Measurements from ENCODE around the gene ZNF628. TPM values are rescaled to one million over a fixed set of nuclear protein-coding genes. Genes with fewer than 3 reads are reported as not detected.
"Not testable (repeated sequence)": the region's sequence is repeated elsewhere in the genome, so short reads cannot be mapped to it uniquely, and the experiment has no call there.

ZNF628 gene
- total RNA-seq, 4 donors from 2014 or later, result 7.4 to 22.3 (median 14.1) TPM

- no peak for ATAC-seq
- Histone ChIP-seq H3K9me3 (no peaks in the 10 kb centered on the region), H3K4me3 (no peak overlapping the region), H3K27me3 (peaks cover 58 to 73% (median 60%) of the 10 kb centered on the region in 3 donors), H3K36me3 (no peaks in the 10 kb centered on the region), H3K27ac (no peak overlapping the region), H3K4me1 (no peaks in the 10 kb centered on the region)
- intact Hi-C loops (cut with DNase I; ENCODE audit: low total_unique reads) (no loop called here), in situ Hi-C loops (cut with MboI; ENCODE audit: low sequenced_read_pairs in 4 of 4) (no loop called here)
- no peak for DNase-seq
- TF ChIP-seq POLR2A (IDR thresholded peaks at IDR 0.05) (no peak), CTCF (IDR thresholded peaks at IDR 0.05 in 4 of 5, conservative IDR thresholded peaks at IDR 0.05 in 1 of 5) (no peak)
Measured at GRCh38 chr19:55446060-55446459, 30.4 kb upstream of the ZNF628 start.

- no peak for ATAC-seq
Measured at GRCh38 chr19:55447421-55448174, 28.8 kb upstream of the ZNF628 start.

GRCh38 chr19:55448175-55448490 is 28.3 kb upstream of the ZNF628 start:
- H3K9me3 ChIP-seq; ATAC-seq; H3K4me3 ChIP-seq; in situ Hi-C loops (cut with MboI; ENCODE audit: low sequenced_read_pairs in 4 of 4); intact Hi-C loops (cut with DNase I; ENCODE audit: low total_unique reads); DNase-seq; H3K36me3 ChIP-seq; H3K27ac ChIP-seq: not testable (repeated sequence)
- peaks cover 58 to 72% (median 62%) of the 10 kb centered on the region in 3 donors for H3K27me3 ChIP-seq
- peaks cover 3 to 11% of the 10 kb centered on the region in 2 donors for H3K4me1 ChIP-seq

More at GRCh38 chr19:55447421-55448174, 28.8 kb upstream of the ZNF628 start:
- in situ Hi-C loops (cut with MboI; ENCODE audit: low sequenced_read_pairs in 4 of 4) (no loop called here), intact Hi-C loops (cut with DNase I; ENCODE audit: low total_unique reads) (no loop called here)
- H3K4me1 ChIP-seq, result peaks cover 3 to 11% of the 10 kb centered on the region in 2 donors
- H3K36me3 ChIP-seq, result no peaks in the 10 kb centered on the region
- H3K9me3 ChIP-seq, result no peaks in the 10 kb centered on the region
- H3K27ac ChIP-seq, result no peak overlapping the region
- no peak for DNase-seq
- no peak overlapping the region for H3K4me3 ChIP-seq
- TF ChIP-seq POLR2A (IDR thresholded peaks at IDR 0.05) (no peak), CTCF (IDR thresholded peaks at IDR 0.05 in 4 of 5, conservative IDR thresholded peaks at IDR 0.05 in 1 of 5) (no peak)
- H3K27me3 ChIP-seq, result peaks cover 61 to 77% (median 62%) of the 10 kb centered on the region in 3 donors

- Histone ChIP-seq H3K27me3 (peaks cover 45 to 59% (median 51%) of the 10 kb centered on the region in 3 donors), H3K9me3 (no peaks in the 10 kb centered on the region)
Measured at GRCh38 chr19:55449469-55449868, 26.9 kb upstream of the ZNF628 start.

More at GRCh38 chr19:55449469-55449868, 26.9 kb upstream of the ZNF628 start:
- DNase-seq (no peak), ATAC-seq (no peak)
- TF ChIP-seq POLR2A (IDR thresholded peaks at IDR 0.05) (no peak), CTCF (IDR thresholded peaks at IDR 0.05 in 4 of 5, conservative IDR thresholded peaks at IDR 0.05 in 1 of 5) (no peak)
- in situ Hi-C loops (cut with MboI; ENCODE audit: low sequenced_read_pairs in 4 of 4) (no loop called here), intact Hi-C loops (cut with DNase I; ENCODE audit: low total_unique reads) (no loop called here)
- Histone ChIP-seq H3K36me3 (no peaks in the 10 kb centered on the region), H3K4me3 (no peak overlapping the region), H3K4me1 (peaks cover 3 to 11% of the 10 kb centered on the region in 2 donors), H3K27ac (no peak overlapping the region)

Measured in gastrocnemius medialis (tissue), 4 donors.